A549 (cell line): ENCODE results near the gene TMEM196.

Experiments used
- CBX8 ChIP-seq: fragments of 200-600 bp; sonication (generic); IDR thresholded peaks from 2 replicates; pipeline ENCODE4 v1.6.1; 2016
- EP300 ChIP-seq, 2 experiments: fragments of >200 bp; sonication (Bioruptor Twin); formaldehyde crosslinking; IDR thresholded peaks; 2 replicates in 1 of 2; 3 replicates in 1 of 2; pipeline ENCODE4 v1.6.1; 2016 to 2017
- FOXS1 ChIP-seq: fragments of 250-450 bp; sonication (Bioruptor Pico); IDR thresholded peaks from 2 replicates; pipeline ENCODE4 v1.5.0; 2020; ENCODE audit warnings: mild to moderate bottlenecking, moderate library complexity
- GATA3 ChIP-seq: IDR thresholded peaks from 2 replicates; pipeline ENCODE4 v1.6.1; 2012; ENCODE audit warnings: borderline replicate concordance
- NR3C1 ChIP-seq: fragments of >200 bp; sonication (Bioruptor Twin); formaldehyde crosslinking; IDR thresholded peaks from 3 replicates; pipeline ENCODE4 v1.6.1; 2017
- POLR2A ChIP-seq: IDR thresholded peaks from 2 replicates; pipeline ENCODE4 v1.6.1; 2012; ENCODE audit warnings: mild to moderate bottlenecking, low read length
- POLR2AphosphoS2 ChIP-seq: conservative IDR thresholded peaks from 2 replicates; pipeline ENCODE4 v1.6.1; 2012; ENCODE audit warnings: low read length, improper control_type of control experiment, inconsistent platforms
- RAD21 ChIP-seq, 2 experiments: fragments of >200 bp in 1 of 2; sonication (Bioruptor Twin) in 1 of 2; formaldehyde crosslinking in 1 of 2; IDR thresholded peaks in 1 of 2; conservative IDR thresholded peaks in 1 of 2; 2 replicates in 1 of 2; 3 replicates in 1 of 2; pipeline ENCODE4 v1.6.1; 2012 to 2018; ENCODE audit warnings: inconsistent platforms in 1 of 2
- RFX5 ChIP-seq: fragments of 450-650 bp; IDR thresholded peaks from 2 replicates; pipeline ENCODE4 v1.7.1; 2014; ENCODE audit warnings: antibody characterized with exemption, mild to moderate bottlenecking, moderate library complexity
- RNF2 ChIP-seq: fragments of 200-600 bp; sonication (generic); IDR thresholded peaks from 2 replicates; pipeline ENCODE4 v1.6.1; 2016; ENCODE audit warnings: low read depth, mild to moderate bottlenecking, antibody characterized with exemption, moderate library complexity, borderline replicate concordance
- TF ChIP-seq, protein P1 (sequence below): fragments of >200 bp; sonication (Bioruptor Twin); formaldehyde crosslinking; IDR thresholded peaks from 3 replicates; pipeline ENCODE4 v1.5.1; 2016

DNA sequence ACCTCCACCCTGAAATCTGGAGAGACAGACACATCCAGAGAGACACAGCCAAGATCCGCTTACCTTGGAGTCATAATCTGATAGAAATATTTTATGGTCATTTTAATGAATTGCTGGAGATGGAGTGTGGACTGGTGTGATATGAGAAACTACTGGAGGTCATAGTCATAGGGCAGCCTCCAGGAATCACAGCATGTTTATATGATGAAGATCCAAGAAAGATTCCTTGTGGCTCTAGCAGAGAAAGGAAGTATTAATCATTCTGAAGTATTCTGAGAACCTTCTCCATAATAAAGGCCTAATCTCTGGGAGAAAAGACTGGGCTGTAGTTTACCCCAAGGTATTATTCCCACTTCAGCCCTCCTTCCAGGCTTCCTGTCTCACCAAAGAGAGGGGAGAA, 102.6 kb downstream of the TMEM196 start:
- no peak for TF ChIP-seq CBX8
- no peak for TF ChIP-seq RFX5
- no peak for TF ChIP-seq NR3C1
- TF ChIP-seq POLR2A: no peak
- no peak for TF ChIP-seq RNF2
- TF ChIP-seq RAD21 (conservative IDR thresholded peaks at IDR 0.05 in 1 of 2, IDR thresholded peaks at IDR 0.05 in 1 of 2): no peak
- no peak for TF ChIP-seq EP300 (IDR thresholded peaks at IDR 0.05)
- TF ChIP-seq, protein P1, sequence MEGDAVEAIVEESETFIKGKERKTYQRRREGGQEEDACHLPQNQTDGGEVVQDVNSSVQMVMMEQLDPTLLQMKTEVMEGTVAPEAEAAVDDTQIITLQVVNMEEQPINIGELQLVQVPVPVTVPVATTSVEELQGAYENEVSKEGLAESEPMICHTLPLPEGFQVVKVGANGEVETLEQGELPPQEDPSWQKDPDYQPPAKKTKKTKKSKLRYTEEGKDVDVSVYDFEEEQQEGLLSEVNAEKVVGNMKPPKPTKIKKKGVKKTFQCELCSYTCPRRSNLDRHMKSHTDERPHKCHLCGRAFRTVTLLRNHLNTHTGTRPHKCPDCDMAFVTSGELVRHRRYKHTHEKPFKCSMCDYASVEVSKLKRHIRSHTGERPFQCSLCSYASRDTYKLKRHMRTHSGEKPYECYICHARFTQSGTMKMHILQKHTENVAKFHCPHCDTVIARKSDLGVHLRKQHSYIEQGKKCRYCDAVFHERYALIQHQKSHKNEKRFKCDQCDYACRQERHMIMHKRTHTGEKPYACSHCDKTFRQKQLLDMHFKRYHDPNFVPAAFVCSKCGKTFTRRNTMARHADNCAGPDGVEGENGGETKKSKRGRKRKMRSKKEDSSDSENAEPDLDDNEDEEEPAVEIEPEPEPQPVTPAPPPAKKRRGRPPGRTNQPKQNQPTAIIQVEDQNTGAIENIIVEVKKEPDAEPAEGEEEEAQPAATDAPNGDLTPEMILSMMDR: no peak
- no peak for TF ChIP-seq POLR2AphosphoS2
- TF ChIP-seq GATA3: no peak
- TF ChIP-seq FOXS1 (CRISPR knock-in tag): no peak
